K562 (cell line): ENCODE measurements around the gene DAPK2. TPM values are rescaled to one million over a fixed set of nuclear protein-coding genes. Genes with fewer than 3 reads are reported as not detected.

ENCODE experiments used
- ATAC-seq: fragments of 200-7000 bp; cut with Tn5 transposase; 3 replicates; pipeline ENCODE4 v1.9.1; 2020; ENCODE audit warnings: moderate library complexity
- BruUV-seq: library from RNA; stranded (reverse); fragments of 400-500 nt; replicated peaks from 2 replicates; lab custom pipeline; 2021; lab: Mats Ljungman, UMichigan
- CTCF ChIA-PET: fragments of 300-600 bp; formaldehyde crosslinking; extraction: SDS; loops from one replicate; lab custom pipeline; 2021; ENCODE audit warnings: low intra/inter-chr PET ratio; lab: Yijun Ruan, JAX
- POLR2A ChIA-PET: fragments of 300-600, 350-650 bp; sonication (Branson Sonifier 250); formaldehyde crosslinking; extraction: SDS; loops from one replicate; lab custom pipeline; 2021; ENCODE audit warnings: antibody characterized with exemption, inconsistent platforms; lab: Yijun Ruan, JAX
- DNase-seq, 4 experiments: peaks; one replicate each; pipeline versions ENCODE4 v3.0.0 to v3.0.0-alpha.2; 2011 to 2018; ENCODE audit warnings: low spot score in 3 of 4, mixed read lengths in 3 of 4; ENCODE audit errors: extremely low read depth in 1 of 4
- FAIRE-seq: peaks from 2 replicates; lab custom pipeline; 2011; peaks lifted over from hg19 to GRCh38; lab: Jason Lieb, UNC
- H2AFZ ChIP-seq: 2 replicates; pipeline ENCODE4 v1.6.0; 2011; ENCODE audit warnings: low read depth, low read length, control low read depth, inconsistent platforms
- H3K27ac ChIP-seq: fragments of 200-600 bp; 3 replicates; pipeline ENCODE4 v1.8.0; 2011; ENCODE audit warnings: low read depth, mild to moderate bottlenecking, control low read depth, inconsistent platforms, low read length, moderate library complexity, mixed read lengths; ENCODE audit errors: extremely low read depth
- H3K27me3 ChIP-seq, 2 experiments: fragments of 300-600 bp in 1 of 2; 2 replicates in 1 of 2; 3 replicates in 1 of 2; pipeline versions ENCODE4 v1.6.0 to v1.8.0; 2011; ENCODE audit warnings: inconsistent platforms in 2 of 2, low read length in 2 of 2, mild to moderate bottlenecking in 1 of 2, mixed read lengths in 1 of 2, moderate library complexity in 1 of 2; ENCODE audit not compliant: control insufficient read depth in 2 of 2, insufficient read depth in 2 of 2
- H3K36me3 ChIP-seq: fragments of 300-600 bp; 3 replicates; pipeline ENCODE4 v1.8.0; 2011; ENCODE audit warnings: mild to moderate bottlenecking, low read length, inconsistent platforms; ENCODE audit not compliant: control insufficient read depth, insufficient read depth
- H3K4me1 ChIP-seq, 2 experiments: fragments of 200-600 bp in 1 of 2; replicated peaks in 1 of 2; 2 replicates in 1 of 2; 3 replicates in 1 of 2; pipeline versions ENCODE4 v1.5.1 to v1.8.0; 2011; ENCODE audit warnings: inconsistent platforms in 2 of 2, low read length in 2 of 2, mild to moderate bottlenecking in 1 of 2, mixed read lengths in 1 of 2, moderate library complexity in 1 of 2; ENCODE audit not compliant: control insufficient read depth in 2 of 2, insufficient read depth in 2 of 2
- H3K4me2 ChIP-seq: 2 replicates; pipeline ENCODE4 v1.6.1; 2011; ENCODE audit warnings: low read length, control low read depth, inconsistent platforms, mixed read lengths; ENCODE audit not compliant: insufficient read depth
- H3K4me3 ChIP-seq: fragments of 200-600 bp; sonication (generic), shearing (Covaris generic); 2 replicates; pipeline ENCODE4 v1.5.1; 2016; ENCODE audit warnings: control low read depth, inconsistent platforms
- H3K79me2 ChIP-seq: fragments of 200-600 bp; 3 replicates; pipeline ENCODE4 v1.8.0; 2011; ENCODE audit warnings: low read length, inconsistent platforms; ENCODE audit not compliant: control insufficient read depth, insufficient read depth
- H3K9ac ChIP-seq, 2 experiments: 2 replicates each; pipeline versions ENCODE4 v1.6.0 to v1.6.1; 2011; ENCODE audit warnings: low read depth in 2 of 2, low read length in 2 of 2, control low read depth in 1 of 2, inconsistent platforms in 1 of 2, mild to moderate bottlenecking in 1 of 2, mixed read lengths in 1 of 2; ENCODE audit not compliant: insufficient read depth in 1 of 2
- H3K9me1 ChIP-seq: one replicate; pipeline ENCODE4 v1.6.0; 2011; ENCODE audit warnings: inconsistent platforms, mild to moderate bottlenecking, low read length, moderate library complexity; ENCODE audit not compliant: control insufficient read depth, insufficient read depth
- H3K9me3 ChIP-seq: replicated peaks from 2 replicates; pipeline ENCODE4 v1.5.1; 2011; ENCODE audit warnings: low read depth, low read length, inconsistent platforms; ENCODE audit not compliant: control insufficient read depth, insufficient read depth
- H4K20me1 ChIP-seq: replicated peaks from 2 replicates; pipeline ENCODE4 v1.6.1; 2011; ENCODE audit warnings: low read length, inconsistent platforms, mixed read lengths; ENCODE audit not compliant: control insufficient read depth, insufficient read depth
- CHCHD3 ChIP-seq: fragments of 250-450 bp; sonication (Bioruptor Pico); IDR thresholded peaks from 2 replicates; pipeline ENCODE4 v2.1.2; 2022; ENCODE audit warnings: mild to moderate bottlenecking
- ETV1 ChIP-seq: fragments of 450-650 bp; conservative IDR thresholded peaks from 2 replicates; pipeline ENCODE4 v1.6.1; 2016; ENCODE audit warnings: missing genetic modification characterization, control low read depth, low read depth, missing compliant biosample characterization
- JUN ChIP-seq, 2 experiments: sonication (generic) in 1 of 2; formaldehyde crosslinking in 1 of 2; IDR thresholded peaks; 2 replicates each; pipeline versions ENCODE4 v1.6.1 to v1.8.0; 2012 to 2022; ENCODE audit warnings: borderline replicate concordance in 2 of 2, mild to moderate bottlenecking in 2 of 2, improper control_type of control experiment in 1 of 2, low read depth in 1 of 2, low read length in 1 of 2, missing genetic modification reagents in 1 of 2
- NFIX ChIP-seq: fragments of 250-450 bp; sonication (Bioruptor Pico); IDR thresholded peaks from 2 replicates; pipeline ENCODE4 v1.4.0; 2020; ENCODE audit warnings: low read depth, mild to moderate bottlenecking, moderate library complexity
- POLR2AphosphoS2 ChIP-seq: IDR thresholded peaks from 2 replicates; pipeline ENCODE4 v1.6.1; 2012; ENCODE audit warnings: low read length, improper control_type of control experiment
- ZNF324 ChIP-seq: fragments of 250-450 bp; sonication (Bioruptor Pico); IDR thresholded peaks from 2 replicates; pipeline ENCODE4 v1.4.0; 2020; ENCODE audit warnings: mild to moderate bottlenecking
- WGBS: fragments of 100-300 bp; shearing (Covaris generic); methylation state at CpG from one replicate; pipeline ENCODE4 v1.1.6; 2016; ENCODE audit warnings: low coverage, mixed read lengths; ENCODE audit not compliant: insufficient coverage; ENCODE audit errors: missing lambda C conversion rate; 5-methylcytosine and 5-hydroxymethylcytosine counted together
- in situ Hi-C: fragments of 300-500 bp; cut with MboI; formaldehyde crosslinking; loops from 4 replicates; pipeline ENCODE4 v1.15.0; 2018; ENCODE audit warnings: inconsistent platforms, mixed read lengths
- intact Hi-C: fragments of 100-400 bp; cut with micrococcal nuclease; formaldehyde crosslinking; loops from 2 replicates; pipeline ENCODE4 v1.14.2; 2022
- polyA plus RNA-seq, 8 experiments: library from polyadenylated mRNA; depleted of rRNA in 4 of 8; stranded (reverse) in 5 of 8; unstranded in 3 of 8; fragments of >200 nt; fragmentation: Nextera tagmentation in 2 of 8; fragmentation: Illumina TruSeq in 1 of 8; extraction: Ambion mirVana in 2 of 8; extraction: Trizol in 1 of 8; gene quantifications; 2 replicates each; pipeline versions ENCODE4 v1.2.1 to v1.2.3, GENCODE V29; 2011 to 2014; ENCODE audit warnings: inconsistent platforms in 1 of 8, missing spikeins in 1 of 8
- total RNA-seq, 7 experiments: library from RNA; depleted of rRNA in 6 of 7; stranded (reverse); fragments of >200 nt in 6 of 7; fragmentation: Illumina TruSeq in 2 of 7; extraction: Trizol in 2 of 7; gene quantifications; 2 replicates each; pipeline versions ENCODE4 v1.2.1 to v1.2.3, GENCODE V29; 2011 to 2021; ENCODE audit warnings: low replicate concordance in 1 of 7
- TF ChIP-seq, protein P1 (sequence below), 2 experiments: fragments of 450-650 bp in 1 of 2; sonication (generic) in 1 of 2; formaldehyde crosslinking in 1 of 2; IDR thresholded peaks in 1 of 2; conservative IDR thresholded peaks in 1 of 2; 2 replicates each; pipeline versions ENCODE4 v1.6.1 to v1.8.1; 2016 to 2023; ENCODE audit warnings: mild to moderate bottlenecking in 2 of 2, moderate library complexity in 2 of 2, inconsistent platforms in 1 of 2, missing genetic modification reagents in 1 of 2
- TF ChIP-seq, protein P2 (sequence below): fragments of 200-800 bp; sonication (Bioruptor generic); IDR thresholded peaks from 2 replicates; pipeline ENCODE4 v1.6.1; 2016; ENCODE audit warnings: missing genetic modification characterization, missing compliant biosample characterization
- TF ChIP-seq, protein P3 (sequence below), 2 experiments: fragments of 150-350 bp in 1 of 2; IDR thresholded peaks; 2 replicates each; pipeline ENCODE4 v1.6.1; 2012 to 2016; ENCODE audit warnings: low read depth in 2 of 2, low read length in 2 of 2, mild to moderate bottlenecking in 1 of 2, moderate library complexity in 1 of 2

DAPK2 gene
- total and polyA plus RNA-seq, 9 of the 15 experiments (the other 6 are each of a cell fraction or from before 2014, with no cell fraction given), result 0.14 to 5.2 (median 2.2) TPM

DNA sequence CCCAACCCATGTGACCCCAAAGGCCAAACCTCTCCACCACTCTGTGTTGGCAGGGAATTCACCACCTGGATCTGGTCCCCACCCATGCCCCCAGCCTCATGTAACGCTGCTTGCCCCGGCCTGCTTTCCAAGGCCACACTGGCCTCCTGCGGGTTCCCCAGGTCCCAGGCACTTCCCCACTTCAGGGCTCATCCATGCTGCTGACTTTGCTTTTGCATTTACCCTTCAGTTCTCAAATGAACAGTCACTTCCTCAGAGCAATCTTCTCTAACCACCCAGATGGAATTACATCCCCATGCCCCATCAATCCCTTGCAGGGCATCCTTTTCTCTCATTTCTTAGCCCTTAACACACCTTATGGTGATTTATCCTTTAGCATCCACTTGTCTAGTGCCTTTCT is 9.2 kb downstream of the DAPK2 start (continued):
- TF ChIP-seq, protein P1, sequence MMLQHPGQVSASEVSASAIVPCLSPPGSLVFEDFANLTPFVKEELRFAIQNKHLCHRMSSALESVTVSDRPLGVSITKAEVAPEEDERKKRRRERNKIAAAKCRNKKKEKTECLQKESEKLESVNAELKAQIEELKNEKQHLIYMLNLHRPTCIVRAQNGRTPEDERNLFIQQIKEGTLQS (IDR thresholded peaks at IDR 0.05), result no peak
- TF ChIP-seq, protein P1 (CRISPR knock-in tag; conservative IDR thresholded peaks at IDR 0.05), result no peak
- TF ChIP-seq ETV1 (tag), result no peak

DNA sequence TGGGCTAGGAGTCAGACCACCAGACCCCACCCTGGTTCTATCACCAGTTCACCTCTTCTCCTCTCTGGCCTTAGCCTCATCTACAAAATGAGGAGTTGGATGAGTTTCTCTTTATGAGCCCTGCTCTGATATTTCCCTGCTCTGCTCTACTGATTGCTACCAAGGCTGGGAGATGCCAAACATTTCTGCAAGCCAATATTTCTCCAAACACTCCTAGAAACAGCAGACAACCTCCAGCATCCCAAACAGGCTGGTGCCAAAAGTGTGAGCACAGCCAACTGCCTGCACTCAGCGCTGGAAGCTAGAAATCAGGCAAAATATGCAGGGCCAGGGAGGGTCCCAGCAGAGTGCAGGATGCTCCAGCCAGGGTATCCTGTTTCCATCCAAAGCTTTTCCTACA is 10.8 kb downstream of the DAPK2 start:
- no peaks in the 10 kb centered on the region for H4K20me1 ChIP-seq
- ATAC-seq, result no peak
- intact Hi-C loops (no loop called here), in situ Hi-C loops (no loop called here)
- FAIRE-seq, result no peak
- no peaks in the 10 kb centered on the region for H3K9me3 ChIP-seq
- H3K9me1 ChIP-seq, result no peaks in the 10 kb centered on the region
- no TSS peak for BruUV-seq
- no peak for DNase-seq
- no peak overlapping the region for H2AFZ ChIP-seq
- no peaks in the 10 kb centered on the region for H3K27me3 ChIP-seq
- no peak overlapping the region for H3K4me2 ChIP-seq
- peaks cover 8% of the 10 kb centered on the region in 2 experiments; a peak in 3 of 5 replicates for H3K4me1 ChIP-seq
- ChIA-PET CTCF (no interaction called here), POLR2A (no interaction called here)
- no peaks in the 10 kb centered on the region for H3K79me2 ChIP-seq
- no peak overlapping the region for H3K27ac ChIP-seq
- no peak overlapping the region for H3K9ac ChIP-seq
- no peak overlapping the region for H3K4me3 ChIP-seq
- no peaks in the 10 kb centered on the region for H3K36me3 ChIP-seq
- WGBS, result 30% methylated on average over 1 of the region's 1 CpG
- TF ChIP-seq ZNF324 (no peak), NFIX (no peak), POLR2AphosphoS2 (no peak), JUN (IDR thresholded peaks at IDR 0.05; ENCODE audit: borderline replicate concordance, low read depth, low read length) (no peak), JUN (CRISPR knock-in tag; IDR thresholded peaks at IDR 0.05; ENCODE audit: borderline replicate concordance) (no peak), CHCHD3 (CRISPR knock-in tag) (no peak)
- TF ChIP-seq, protein P2, sequence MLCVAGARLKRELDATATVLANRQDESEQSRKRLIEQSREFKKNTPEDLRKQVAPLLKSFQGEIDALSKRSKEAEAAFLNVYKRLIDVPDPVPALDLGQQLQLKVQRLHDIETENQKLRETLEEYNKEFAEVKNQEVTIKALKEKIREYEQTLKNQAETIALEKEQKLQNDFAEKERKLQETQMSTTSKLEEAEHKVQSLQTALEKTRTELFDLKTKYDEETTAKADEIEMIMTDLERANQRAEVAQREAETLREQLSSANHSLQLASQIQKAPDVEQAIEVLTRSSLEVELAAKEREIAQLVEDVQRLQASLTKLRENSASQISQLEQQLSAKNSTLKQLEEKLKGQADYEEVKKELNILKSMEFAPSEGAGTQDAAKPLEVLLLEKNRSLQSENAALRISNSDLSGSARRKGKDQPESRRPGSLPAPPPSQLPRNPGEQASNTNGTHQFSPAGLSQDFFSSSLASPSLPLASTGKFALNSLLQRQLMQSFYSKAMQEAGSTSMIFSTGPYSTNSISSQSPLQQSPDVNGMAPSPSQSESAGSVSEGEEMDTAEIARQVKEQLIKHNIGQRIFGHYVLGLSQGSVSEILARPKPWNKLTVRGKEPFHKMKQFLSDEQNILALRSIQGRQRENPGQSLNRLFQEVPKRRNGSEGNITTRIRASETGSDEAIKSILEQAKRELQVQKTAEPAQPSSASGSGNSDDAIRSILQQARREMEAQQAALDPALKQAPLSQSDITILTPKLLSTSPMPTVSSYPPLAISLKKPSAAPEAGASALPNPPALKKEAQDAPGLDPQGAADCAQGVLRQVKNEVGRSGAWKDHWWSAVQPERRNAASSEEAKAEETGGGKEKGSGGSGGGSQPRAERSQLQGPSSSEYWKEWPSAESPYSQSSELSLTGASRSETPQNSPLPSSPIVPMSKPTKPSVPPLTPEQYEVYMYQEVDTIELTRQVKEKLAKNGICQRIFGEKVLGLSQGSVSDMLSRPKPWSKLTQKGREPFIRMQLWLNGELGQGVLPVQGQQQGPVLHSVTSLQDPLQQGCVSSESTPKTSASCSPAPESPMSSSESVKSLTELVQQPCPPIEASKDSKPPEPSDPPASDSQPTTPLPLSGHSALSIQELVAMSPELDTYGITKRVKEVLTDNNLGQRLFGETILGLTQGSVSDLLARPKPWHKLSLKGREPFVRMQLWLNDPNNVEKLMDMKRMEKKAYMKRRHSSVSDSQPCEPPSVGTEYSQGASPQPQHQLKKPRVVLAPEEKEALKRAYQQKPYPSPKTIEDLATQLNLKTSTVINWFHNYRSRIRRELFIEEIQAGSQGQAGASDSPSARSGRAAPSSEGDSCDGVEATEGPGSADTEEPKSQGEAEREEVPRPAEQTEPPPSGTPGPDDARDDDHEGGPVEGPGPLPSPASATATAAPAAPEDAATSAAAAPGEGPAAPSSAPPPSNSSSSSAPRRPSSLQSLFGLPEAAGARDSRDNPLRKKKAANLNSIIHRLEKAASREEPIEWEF (CRISPR knock-in tag), result no peak
- TF ChIP-seq, protein P3, sequence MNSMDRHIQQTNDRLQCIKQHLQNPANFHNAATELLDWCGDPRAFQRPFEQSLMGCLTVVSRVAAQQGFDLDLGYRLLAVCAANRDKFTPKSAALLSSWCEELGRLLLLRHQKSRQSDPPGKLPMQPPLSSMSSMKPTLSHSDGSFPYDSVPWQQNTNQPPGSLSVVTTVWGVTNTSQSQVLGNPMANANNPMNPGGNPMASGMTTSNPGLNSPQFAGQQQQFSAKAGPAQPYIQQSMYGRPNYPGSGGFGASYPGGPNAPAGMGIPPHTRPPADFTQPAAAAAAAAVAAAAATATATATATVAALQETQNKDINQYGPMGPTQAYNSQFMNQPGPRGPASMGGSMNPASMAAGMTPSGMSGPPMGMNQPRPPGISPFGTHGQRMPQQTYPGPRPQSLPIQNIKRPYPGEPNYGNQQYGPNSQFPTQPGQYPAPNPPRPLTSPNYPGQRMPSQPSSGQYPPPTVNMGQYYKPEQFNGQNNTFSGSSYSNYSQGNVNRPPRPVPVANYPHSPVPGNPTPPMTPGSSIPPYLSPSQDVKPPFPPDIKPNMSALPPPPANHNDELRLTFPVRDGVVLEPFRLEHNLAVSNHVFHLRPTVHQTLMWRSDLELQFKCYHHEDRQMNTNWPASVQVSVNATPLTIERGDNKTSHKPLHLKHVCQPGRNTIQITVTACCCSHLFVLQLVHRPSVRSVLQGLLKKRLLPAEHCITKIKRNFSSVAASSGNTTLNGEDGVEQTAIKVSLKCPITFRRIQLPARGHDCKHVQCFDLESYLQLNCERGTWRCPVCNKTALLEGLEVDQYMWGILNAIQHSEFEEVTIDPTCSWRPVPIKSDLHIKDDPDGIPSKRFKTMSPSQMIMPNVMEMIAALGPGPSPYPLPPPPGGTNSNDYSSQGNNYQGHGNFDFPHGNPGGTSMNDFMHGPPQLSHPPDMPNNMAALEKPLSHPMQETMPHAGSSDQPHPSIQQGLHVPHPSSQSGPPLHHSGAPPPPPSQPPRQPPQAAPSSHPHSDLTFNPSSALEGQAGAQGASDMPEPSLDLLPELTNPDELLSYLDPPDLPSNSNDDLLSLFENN (IDR thresholded peaks at IDR 0.05; ENCODE audit: low read depth in 2 of 2, low read length in 2 of 2), result no peak
